ENCODE measurements around the gene DGKG.

The DGKG gene

GRCh38 chr3:186099178-186099577 is 262.9 kb downstream of the DGKG start:
- no peak for DNase-seq

GRCh38 chr3:186098740-186099139 is 263.3 kb downstream of the DGKG start:
- DNase-seq = no peak

- DNase-seq = no peak
Measured at GRCh38 chr3:186097663-186098451, 264.2 kb downstream of the DGKG start.

- no peak for DNase-seq
Measured at GRCh38 chr3:186097317-186097662, 264.7 kb downstream of the DGKG start.

All from activated T-cell treated with anti-CD3 and anti-CD28 coated beads for 4 hours (primary cell).